Stimulated activated memory B cell treated with anti-CD40 and anti-IgM and Interleukin-4, amounts not matched to agents 10 μg/mL and 1 μg/mL and 100 μg/mL, for 72 hours (primary cell): ENCODE data around the gene PTPN9.

Experiments
- ATAC-seq: fragments of 150-1000 bp; cut with Tn5 transposase; 2 replicates; pipeline ENCODE4 v1.10.0; 2021
- H3K27ac Mint-ChIP-seq: one replicate; pipeline ENCODE4 v1.8.0; 2022; ENCODE audit warnings: mild to moderate bottlenecking, mixed read lengths
- H3K27me3 Mint-ChIP-seq: one replicate; pipeline ENCODE4 v1.8.0; 2022; ENCODE audit warnings: mixed read lengths
- H3K36me3 Mint-ChIP-seq: one replicate; pipeline ENCODE4 v1.8.0; 2022; ENCODE audit warnings: mixed read lengths
- H3K4me1 Mint-ChIP-seq: one replicate; pipeline ENCODE4 v1.8.0; 2022; ENCODE audit warnings: mixed read lengths
- H3K4me3 Mint-ChIP-seq: one replicate; pipeline ENCODE4 v1.8.0; 2022; ENCODE audit warnings: mild to moderate bottlenecking, moderate library complexity, mixed read lengths
- H3K9me3 Mint-ChIP-seq: one replicate; pipeline ENCODE4 v1.8.0; 2022; ENCODE audit warnings: mixed read lengths

Gene PTPN9

DNA sequence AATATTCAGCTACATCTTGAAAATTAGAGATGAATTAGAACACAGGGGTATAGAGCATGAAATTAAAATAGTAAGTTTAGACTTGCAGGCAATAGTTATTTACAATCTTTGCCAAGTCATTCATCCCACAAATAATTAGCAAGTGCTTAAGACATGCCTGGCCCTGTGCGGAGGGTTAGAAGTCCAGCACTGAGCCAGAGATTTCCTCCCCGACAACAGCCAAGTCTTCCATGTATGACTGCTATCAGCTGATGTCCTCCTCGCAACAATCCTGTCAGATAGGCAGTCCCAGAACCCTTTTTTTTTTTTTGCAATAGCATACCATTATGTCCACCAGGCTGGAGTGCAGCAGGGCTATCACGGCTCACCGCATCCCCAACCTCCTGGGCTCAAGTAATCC, 142.2 kb downstream of the PTPN9 start:
- ATAC-seq: no peak
- Mint-ChIP-seq H3K9me3 (no peaks in the 10 kb centered on the region), H3K27ac (no peak overlapping the region), H3K36me3 (peaks cover 47% of the 10 kb centered on the region), H3K4me1 (peaks cover 60% of the 10 kb centered on the region), H3K27me3 (no peaks in the 10 kb centered on the region), H3K4me3 (no peak overlapping the region)

- Mint-ChIP-seq H3K27me3 (no peaks in the 10 kb centered on the region), H3K27ac (no peak overlapping the region), H3K4me3 (no peak overlapping the region), H3K36me3 (peaks cover 40% of the 10 kb centered on the region), H3K9me3 (no peaks in the 10 kb centered on the region), H3K4me1 (peaks cover 33% of the 10 kb centered on the region)
- ATAC-seq: no peak
Measured at GRCh38 chr15:75431682-75432081, 147.4 kb downstream of the PTPN9 start.

DNA sequence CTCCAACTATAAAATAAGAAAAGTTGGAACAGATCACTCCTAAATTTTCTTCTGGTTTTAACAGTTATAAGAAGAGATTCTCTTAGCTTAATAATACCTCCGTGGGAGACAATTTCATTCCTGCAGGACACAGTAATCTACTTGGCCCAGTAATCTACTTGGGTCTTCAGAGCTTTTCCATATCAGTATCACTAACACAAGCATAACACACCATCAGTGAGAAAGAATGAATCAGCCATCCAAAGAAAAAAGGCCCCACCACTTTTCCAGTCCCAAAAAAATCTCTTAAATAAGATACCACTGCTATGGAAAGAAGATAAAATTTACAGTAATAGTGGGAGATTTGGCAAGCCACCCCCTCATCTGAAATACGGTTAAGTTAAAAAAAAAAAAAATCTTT, 147.8 kb downstream of the PTPN9 start:
- H3K4me1 Mint-ChIP-seq: peaks cover 29% of the 10 kb centered on the region
- no peaks in the 10 kb centered on the region for H3K9me3 Mint-ChIP-seq
- H3K27ac Mint-ChIP-seq: no peak overlapping the region
- no peaks in the 10 kb centered on the region for H3K27me3 Mint-ChIP-seq
- H3K36me3 Mint-ChIP-seq: peaks cover 36% of the 10 kb centered on the region
- H3K4me3 Mint-ChIP-seq: no peak overlapping the region
- no peak for ATAC-seq

GRCh38 chr15:75430259-75430658, 148.9 kb downstream of the PTPN9 start:
- Mint-ChIP-seq H3K27me3 (no peaks in the 10 kb centered on the region), H3K36me3 (peaks cover 32% of the 10 kb centered on the region), H3K4me3 (no peak overlapping the region), H3K27ac (no peak overlapping the region), H3K9me3 (no peaks in the 10 kb centered on the region), H3K4me1 (peaks cover 24% of the 10 kb centered on the region)
- ATAC-seq: no peak

DNA sequence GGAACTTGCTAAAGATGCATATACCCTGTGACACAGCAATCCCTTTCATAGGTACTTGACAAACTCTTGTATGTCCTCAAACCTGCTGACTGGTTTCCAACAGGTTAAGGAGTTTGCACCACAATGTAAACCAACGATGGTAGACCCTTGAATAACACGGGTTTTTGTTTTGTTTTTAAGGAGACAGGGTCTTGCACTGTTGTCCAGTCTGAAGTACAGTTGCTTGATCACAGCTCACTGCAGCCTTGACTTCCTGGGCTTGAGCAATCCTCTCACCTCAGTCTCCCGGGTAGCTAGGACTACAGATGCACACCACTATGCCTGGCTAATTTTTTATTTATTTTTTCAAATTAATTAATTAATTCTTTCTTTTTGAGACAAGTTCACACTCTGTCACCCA, 151.0 kb downstream of the PTPN9 start:
- Mint-ChIP-seq H3K9me3 (no peaks in the 10 kb centered on the region), H3K36me3 (peaks cover 26% of the 10 kb centered on the region), H3K27me3 (no peaks in the 10 kb centered on the region), H3K4me1 (peaks cover 12% of the 10 kb centered on the region), H3K27ac (no peak overlapping the region), H3K4me3 (no peak overlapping the region)
- no peak for ATAC-seq

- H3K9me3 Mint-ChIP-seq: no peaks in the 10 kb centered on the region
- peaks cover 32% of the 10 kb centered on the region for H3K36me3 Mint-ChIP-seq
- ATAC-seq: no peak
- peaks cover 15% of the 10 kb centered on the region for H3K4me1 Mint-ChIP-seq
- H3K27me3 Mint-ChIP-seq: no peaks in the 10 kb centered on the region
- no peak overlapping the region for H3K4me3 Mint-ChIP-seq
- no peak overlapping the region for H3K27ac Mint-ChIP-seq
Measured at GRCh38 chr15:75425966-75426500, 153.1 kb downstream of the PTPN9 start.

DNA sequence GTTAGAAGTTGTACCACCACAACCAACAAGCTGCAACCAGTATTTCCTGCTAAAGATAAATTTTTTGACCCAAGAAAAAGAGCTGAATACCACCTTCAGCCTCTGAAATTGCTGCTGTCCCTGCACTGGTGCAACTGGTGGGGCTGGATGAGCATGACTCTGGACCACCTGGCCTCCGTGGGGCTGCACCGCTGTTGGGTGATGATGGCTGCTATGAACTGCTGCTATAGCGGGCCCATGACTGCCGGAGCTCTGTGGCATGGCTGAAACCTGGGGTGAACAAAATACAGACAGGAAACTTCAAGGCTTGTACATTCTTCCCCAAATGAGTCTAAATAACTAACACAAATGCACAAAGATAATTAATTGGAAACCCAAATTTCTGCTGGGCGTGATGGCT, 156.6 kb downstream of the PTPN9 start:
- Mint-ChIP-seq H3K4me1 (peaks cover 10% of the 10 kb centered on the region), H3K4me3 (no peak overlapping the region), H3K27ac (no peak overlapping the region), H3K36me3 (peaks cover 18% of the 10 kb centered on the region), H3K27me3 (no peaks in the 10 kb centered on the region), H3K9me3 (no peaks in the 10 kb centered on the region)
- ATAC-seq: no peak

DNA sequence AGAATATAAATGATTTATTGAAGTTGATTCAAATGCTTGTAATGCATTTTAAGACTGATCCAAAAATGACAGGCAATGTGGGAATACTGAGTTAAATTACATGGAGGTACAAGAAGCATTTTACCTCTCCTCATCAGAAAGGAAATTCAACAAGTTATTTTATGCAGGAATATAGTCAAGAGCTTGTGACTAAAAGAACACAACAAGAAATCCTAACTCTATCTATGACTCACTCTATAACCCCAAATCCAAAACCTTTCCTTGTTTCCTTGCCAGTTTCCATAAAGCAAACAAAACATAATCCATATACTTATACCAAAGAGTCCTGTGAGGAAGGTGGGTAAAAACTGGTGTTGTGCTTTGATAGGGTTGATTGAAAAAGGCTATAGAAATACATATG, 158.4 kb downstream of the PTPN9 start:
- no peaks in the 10 kb centered on the region for H3K9me3 Mint-ChIP-seq
- no peaks in the 10 kb centered on the region for H3K27me3 Mint-ChIP-seq
- H3K4me1 Mint-ChIP-seq: peaks cover 18% of the 10 kb centered on the region
- H3K27ac Mint-ChIP-seq: no peak overlapping the region
- ATAC-seq: no peak
- no peak overlapping the region for H3K4me3 Mint-ChIP-seq
- peaks cover 25% of the 10 kb centered on the region for H3K36me3 Mint-ChIP-seq

DNA sequence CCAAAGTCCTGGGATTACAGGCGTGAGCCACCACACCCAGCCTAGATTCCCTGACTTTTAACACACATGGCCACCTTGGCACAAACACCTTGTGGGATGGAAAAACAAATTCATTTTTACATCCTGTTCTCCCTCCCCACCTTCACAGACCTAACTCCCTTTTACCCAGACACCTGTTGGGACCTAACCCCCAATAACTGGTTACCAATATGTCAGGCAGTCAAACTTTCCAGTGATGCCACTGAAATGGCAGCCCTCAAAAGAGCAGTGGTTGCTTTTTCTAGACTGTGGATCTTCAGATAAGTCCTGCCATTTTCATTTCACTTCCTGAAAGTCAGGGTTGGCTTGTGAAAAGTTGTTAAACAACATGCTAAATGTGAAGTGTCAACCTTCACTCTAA, 162.5 kb downstream of the PTPN9 start:
- peak; percentile 60 for ATAC-seq
- Mint-ChIP-seq H3K4me1 (peaks cover 21% of the 10 kb centered on the region), H3K36me3 (peaks cover 34% of the 10 kb centered on the region), H3K9me3 (no peaks in the 10 kb centered on the region), H3K27ac (peak overlapping the region; percentile 69), H3K4me3 (no peak overlapping the region), H3K27me3 (no peaks in the 10 kb centered on the region)
